K562 (cell line): ENCODE measurements around the gene TYSND1.

Experiments used
- KAT2B ChIP-seq: IDR thresholded peaks from one replicate; pipeline ENCODE4 v1.6.1; 2012; ENCODE audit warnings: low read depth, mild to moderate bottlenecking, control low read depth, inconsistent platforms, low read length, moderate library complexity
- PHF8 ChIP-seq: fragments of 200-600 bp; sonication (generic); IDR thresholded peaks from 2 replicates; pipeline ENCODE4 v1.6.1; 2012; ENCODE audit warnings: mixed run types, mild to moderate bottlenecking, inconsistent platforms, low read length, moderate library complexity, borderline replicate concordance
- TF ChIP-seq, protein P1 (sequence below): sonication (generic); formaldehyde crosslinking; IDR thresholded peaks from 2 replicates; pipeline ENCODE4 v1.4.0; 2020; ENCODE audit warnings: mild to moderate bottlenecking, missing genetic modification reagents

DNA sequence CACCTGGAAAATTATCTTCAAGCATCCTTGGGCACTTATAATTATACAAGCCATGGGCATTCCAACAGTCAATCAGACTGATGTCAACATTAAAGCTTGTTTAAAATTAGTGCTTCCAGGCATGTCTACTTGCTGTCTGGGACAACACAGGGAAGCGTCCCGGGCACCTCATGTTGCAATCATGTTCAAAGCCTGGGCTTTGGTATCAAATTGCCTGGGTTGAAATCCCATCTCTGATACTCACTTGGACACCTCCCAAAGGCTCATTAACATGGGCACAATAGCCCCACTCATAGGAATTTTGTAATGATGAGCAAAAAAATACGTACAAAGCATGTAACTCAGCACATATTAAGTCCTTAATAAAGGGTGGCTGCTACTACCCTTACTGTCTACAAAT is 28.3 kb downstream of the TYSND1 start:
- TF ChIP-seq KAT2B (no peak), PHF8 (no peak)
- TF ChIP-seq, protein P1, sequence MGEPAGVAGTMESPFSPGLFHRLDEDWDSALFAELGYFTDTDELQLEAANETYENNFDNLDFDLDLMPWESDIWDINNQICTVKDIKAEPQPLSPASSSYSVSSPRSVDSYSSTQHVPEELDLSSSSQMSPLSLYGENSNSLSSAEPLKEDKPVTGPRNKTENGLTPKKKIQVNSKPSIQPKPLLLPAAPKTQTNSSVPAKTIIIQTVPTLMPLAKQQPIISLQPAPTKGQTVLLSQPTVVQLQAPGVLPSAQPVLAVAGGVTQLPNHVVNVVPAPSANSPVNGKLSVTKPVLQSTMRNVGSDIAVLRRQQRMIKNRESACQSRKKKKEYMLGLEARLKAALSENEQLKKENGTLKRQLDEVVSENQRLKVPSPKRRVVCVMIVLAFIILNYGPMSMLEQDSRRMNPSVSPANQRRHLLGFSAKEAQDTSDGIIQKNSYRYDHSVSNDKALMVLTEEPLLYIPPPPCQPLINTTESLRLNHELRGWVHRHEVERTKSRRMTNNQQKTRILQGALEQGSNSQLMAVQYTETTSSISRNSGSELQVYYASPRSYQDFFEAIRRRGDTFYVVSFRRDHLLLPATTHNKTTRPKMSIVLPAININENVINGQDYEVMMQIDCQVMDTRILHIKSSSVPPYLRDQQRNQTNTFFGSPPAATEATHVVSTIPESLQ (CRISPR knock-in tag), result no peak
